NCI-H446 (cell line): Measurements from ENCODE around the gene TMEM235.
"Not testable (repeated sequence)": the region's sequence is repeated elsewhere in the genome, so short reads cannot be mapped to it uniquely, and the experiment has no call there.

Experiments
- DNase-seq, 2 experiments: peaks; one replicate each; lab custom pipeline; 2025; lab: John Stamatoyannopoulos, UW

The TMEM235 gene

GRCh38 chr17:78238823-78239488 lies 7.5 kb downstream of the TMEM235 start:
- DNase-seq: no peak

- DNase-seq: no peak
These were observed 8.1 kb downstream of the TMEM235 start for GRCh38 chr17:78239489-78239931.

GRCh38 chr17:78240012-78240655 lies 8.7 kb downstream of the TMEM235 start:
- DNase-seq: no peak

GRCh38 chr17:78240839-78241238 lies 9.4 kb downstream of the TMEM235 start:
- no peak for DNase-seq

- no peak for DNase-seq
These were observed 10.0 kb downstream of the TMEM235 start for GRCh38 chr17:78241277-78242023.

GRCh38 chr17:78242024-78242742 lies 10.8 kb downstream of the TMEM235 start:
- no peak for DNase-seq

- DNase-seq: no peak
These were observed 15.9 kb downstream of the TMEM235 start for GRCh38 chr17:78247304-78247703.

- no peak for DNase-seq
These were observed 16.9 kb downstream of the TMEM235 start for GRCh38 chr17:78248051-78248914.

- DNase-seq: no peak
These were observed 17.8 kb downstream of the TMEM235 start for GRCh38 chr17:78249074-78249817.

- no peak for DNase-seq
These were observed 18.7 kb downstream of the TMEM235 start for GRCh38 chr17:78249818-78250806.

GRCh38 chr17:78250891-78251772 lies 19.7 kb downstream of the TMEM235 start:
- DNase-seq: peak; percentile 81 to 95

GRCh38 chr17:78251773-78252103 lies 20.3 kb downstream of the TMEM235 start:
- no peak for DNase-seq

- no peak for DNase-seq
These were observed 20.7 kb downstream of the TMEM235 start for GRCh38 chr17:78252111-78252634.

GRCh38 chr17:78252701-78253635 lies 21.5 kb downstream of the TMEM235 start:
- no peak for DNase-seq

- DNase-seq: not testable (repeated sequence)
These were observed 22.2 kb downstream of the TMEM235 start for GRCh38 chr17:78253636-78253945.

- peak; percentile 60 to 93 for DNase-seq
These were observed 22.7 kb downstream of the TMEM235 start for GRCh38 chr17:78253946-78254672.
